NCI-H774 (cell line): ENCODE results near the gene KIAA0319L.
A peak's percentile ranks its signal among the peaks of the same experiment; 100 is the strongest.
"Not testable (repeated sequence)": the region's sequence is repeated elsewhere in the genome, so short reads cannot be mapped to it uniquely, and the experiment has no call there.

Source experiments
- DNase-seq: peaks from one replicate; lab custom pipeline; 2025; lab: John Stamatoyannopoulos, UW

Gene KIAA0319L

GRCh38 chr1:35486858-35487408 lies 70.3 kb downstream of the KIAA0319L start:
- no peak for DNase-seq

- no peak for DNase-seq
Observed at GRCh38 chr1:35481229-35481628, 76.0 kb downstream of the KIAA0319L start.

- no peak for DNase-seq
Observed at GRCh38 chr1:35477870-35478269, 79.3 kb downstream of the KIAA0319L start.

- no peak for DNase-seq
Observed at GRCh38 chr1:35475856-35476674, 81.1 kb downstream of the KIAA0319L start.

GRCh38 chr1:35475356-35475755 lies 81.8 kb downstream of the KIAA0319L start:
- no peak for DNase-seq

- DNase-seq, result not testable (repeated sequence)
Observed at GRCh38 chr1:35473216-35473615, 84.0 kb downstream of the KIAA0319L start.

GRCh38 chr1:35470977-35471613 lies 86.1 kb downstream of the KIAA0319L start:
- DNase-seq, result no peak

GRCh38 chr1:35466120-35466519 lies 91.1 kb downstream of the KIAA0319L start:
- no peak for DNase-seq

- not testable (repeated sequence) for DNase-seq
Observed at GRCh38 chr1:35463749-35464148, 93.5 kb downstream of the KIAA0319L start.

- no peak for DNase-seq
Observed at GRCh38 chr1:35463232-35463631, 94.0 kb downstream of the KIAA0319L start.

GRCh38 chr1:35461966-35462651 lies 95.1 kb downstream of the KIAA0319L start:
- no peak for DNase-seq

GRCh38 chr1:35460796-35461195 lies 96.4 kb downstream of the KIAA0319L start:
- no peak for DNase-seq

GRCh38 chr1:35454616-35455015 lies 102.6 kb downstream of the KIAA0319L start:
- no peak for DNase-seq

- no peak for DNase-seq
Observed at GRCh38 chr1:35454176-35454575, 103.0 kb downstream of the KIAA0319L start.

GRCh38 chr1:35453031-35453430 lies 104.2 kb downstream of the KIAA0319L start:
- no peak for DNase-seq

- no peak for DNase-seq
Observed at GRCh38 chr1:35452106-35452774, 105.0 kb downstream of the KIAA0319L start.

- peak; percentile 67 for DNase-seq
Observed at GRCh38 chr1:35451125-35451528, 106.1 kb downstream of the KIAA0319L start.

GRCh38 chr1:35449334-35450008 lies 107.7 kb downstream of the KIAA0319L start:
- DNase-seq, result no peak

GRCh38 chr1:35448344-35448801 lies 108.8 kb downstream of the KIAA0319L start:
- DNase-seq, result no peak

- DNase-seq, result no peak
Observed at GRCh38 chr1:35447278-35447677, 109.9 kb downstream of the KIAA0319L start.

- DNase-seq, result no peak
Observed at GRCh38 chr1:35444519-35444774, 112.8 kb downstream of the KIAA0319L start.
